ENCODE data around the gene NKX2-4. TPM values are rescaled to one million over a fixed set of nuclear protein-coding genes. Genes with fewer than 3 reads are reported as not detected.
"Not testable (repeated sequence)": the region's sequence is repeated elsewhere in the genome, so short reads cannot be mapped to it uniquely, and the experiment has no call there.

The NKX2-4 gene
- total and polyA plus RNA-seq, 2 donors (not counting 1 experiment from before 2014, with no cell fraction given) = not detected

DNA sequence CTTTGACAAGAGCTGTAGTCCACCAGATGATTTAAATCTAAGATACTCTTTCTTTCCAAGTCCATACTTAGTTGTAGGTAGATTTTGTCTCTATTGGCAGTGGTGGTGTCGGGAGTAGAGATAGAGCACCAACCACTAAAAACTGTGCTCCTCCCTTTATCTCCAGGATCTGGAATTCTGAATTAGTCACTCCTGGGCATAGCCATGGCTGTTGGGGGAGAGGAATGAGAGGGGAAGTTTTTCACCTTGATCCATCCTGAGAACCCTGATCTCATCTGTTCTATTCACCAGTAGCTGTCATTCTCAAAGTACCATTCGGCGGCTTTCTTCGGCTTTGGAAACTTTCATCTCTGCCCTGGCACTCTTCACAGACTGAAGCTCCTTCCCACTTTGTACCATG, 35.6 kb upstream of the NKX2-4 start:
- no peaks in the 10 kb centered on the region for H3K27me3 ChIP-seq (ENCODE audit: control insufficient read depth, insufficient read depth, low read length)
- TF ChIP-seq, protein P1, sequence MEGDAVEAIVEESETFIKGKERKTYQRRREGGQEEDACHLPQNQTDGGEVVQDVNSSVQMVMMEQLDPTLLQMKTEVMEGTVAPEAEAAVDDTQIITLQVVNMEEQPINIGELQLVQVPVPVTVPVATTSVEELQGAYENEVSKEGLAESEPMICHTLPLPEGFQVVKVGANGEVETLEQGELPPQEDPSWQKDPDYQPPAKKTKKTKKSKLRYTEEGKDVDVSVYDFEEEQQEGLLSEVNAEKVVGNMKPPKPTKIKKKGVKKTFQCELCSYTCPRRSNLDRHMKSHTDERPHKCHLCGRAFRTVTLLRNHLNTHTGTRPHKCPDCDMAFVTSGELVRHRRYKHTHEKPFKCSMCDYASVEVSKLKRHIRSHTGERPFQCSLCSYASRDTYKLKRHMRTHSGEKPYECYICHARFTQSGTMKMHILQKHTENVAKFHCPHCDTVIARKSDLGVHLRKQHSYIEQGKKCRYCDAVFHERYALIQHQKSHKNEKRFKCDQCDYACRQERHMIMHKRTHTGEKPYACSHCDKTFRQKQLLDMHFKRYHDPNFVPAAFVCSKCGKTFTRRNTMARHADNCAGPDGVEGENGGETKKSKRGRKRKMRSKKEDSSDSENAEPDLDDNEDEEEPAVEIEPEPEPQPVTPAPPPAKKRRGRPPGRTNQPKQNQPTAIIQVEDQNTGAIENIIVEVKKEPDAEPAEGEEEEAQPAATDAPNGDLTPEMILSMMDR (conservative IDR thresholded peaks at IDR 0.05 in 1 of 2, IDR thresholded peaks at IDR 0.05 in 1 of 2; ENCODE audit: low read depth in 1 of 2, low read length in 2 of 2) = no peak
- TF ChIP-seq EZH2 (IDR thresholded peaks at IDR 0.05; ENCODE audit: low read length, missing control alignments) = no peak
- no peak overlapping the region for H3K9ac ChIP-seq (ENCODE audit: insufficient read depth, low read length)
- no peak overlapping the region for H2AFZ ChIP-seq (ENCODE audit: low read length)
- no peak overlapping the region for H3K4me2 ChIP-seq (ENCODE audit: extremely low read depth, insufficient read depth, low read length)
- H4K20me1 ChIP-seq (ENCODE audit: control insufficient read depth, extremely low read depth, insufficient read depth, low read length) = no peaks in the 10 kb centered on the region
- no peaks in the 10 kb centered on the region for H3K36me3 ChIP-seq (ENCODE audit: control insufficient read depth, insufficient read depth, low read length)
- peaks cover 2% of the 10 kb centered on the region for H3K4me1 ChIP-seq (ENCODE audit: control insufficient read depth, extremely low read depth, insufficient read depth, low read length)
- no peaks in the 10 kb centered on the region for H3K9me3 ChIP-seq (ENCODE audit: control insufficient read depth, insufficient read depth, low read depth, low read length)
- no peaks in the 10 kb centered on the region for H3K79me2 ChIP-seq (ENCODE audit: control insufficient read depth, insufficient read depth, low read length)
- no peak overlapping the region for H3K4me3 ChIP-seq (replicated peaks in 1 of 4; ENCODE audit: control extremely low read depth in 1 of 4, insufficient read depth in 1 of 4, low read depth in 3 of 4, low read length in 4 of 4)
- H3K27ac ChIP-seq (ENCODE audit: insufficient read depth, low read length) = no peak overlapping the region
- DNase-seq (ENCODE audit: low read depth in 2 of 2) = peak in 1 of 2 donors; percentile 5

DNA sequence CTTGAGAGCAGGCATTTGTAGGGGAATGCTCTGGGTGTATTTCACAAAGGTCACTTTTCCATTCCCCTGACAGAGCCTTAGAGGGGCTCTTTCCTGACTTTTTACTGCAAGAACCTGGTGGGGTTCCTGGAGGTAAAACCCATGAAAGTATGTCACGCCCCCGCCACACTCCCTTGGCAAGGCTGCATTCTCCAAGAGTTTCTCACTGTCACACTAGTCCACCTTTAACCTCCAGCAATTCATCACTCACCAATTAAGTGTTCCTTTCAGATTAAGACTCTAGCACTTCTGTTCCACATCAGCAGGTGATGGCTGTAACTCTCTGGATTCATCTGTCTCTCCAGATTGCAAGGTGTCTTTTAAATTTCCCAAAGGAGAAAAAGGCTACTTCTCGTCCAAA, 32.7 kb upstream of the NKX2-4 start:
- Histone ChIP-seq H3K27ac (ENCODE audit: insufficient read depth, low read length) (no peak overlapping the region), H2AFZ (ENCODE audit: low read length) (no peak overlapping the region), H3K4me3 (replicated peaks in 1 of 4; ENCODE audit: control extremely low read depth in 1 of 4, insufficient read depth in 1 of 4, low read depth in 3 of 4, low read length in 4 of 4) (no peak overlapping the region), H4K20me1 (ENCODE audit: control insufficient read depth, extremely low read depth, insufficient read depth, low read length) (no peaks in the 10 kb centered on the region), H3K9ac (ENCODE audit: insufficient read depth, low read length) (no peak overlapping the region), H3K4me2 (ENCODE audit: extremely low read depth, insufficient read depth, low read length) (no peak overlapping the region), H3K79me2 (ENCODE audit: control insufficient read depth, insufficient read depth, low read length) (no peaks in the 10 kb centered on the region), H3K9me3 (ENCODE audit: control insufficient read depth, insufficient read depth, low read depth, low read length) (no peaks in the 10 kb centered on the region), H3K4me1 (ENCODE audit: control insufficient read depth, extremely low read depth, insufficient read depth, low read length) (no peaks in the 10 kb centered on the region), H3K36me3 (ENCODE audit: control insufficient read depth, insufficient read depth, low read length) (no peaks in the 10 kb centered on the region), H3K27me3 (ENCODE audit: control insufficient read depth, insufficient read depth, low read length) (no peaks in the 10 kb centered on the region)
- TF ChIP-seq, protein P1 (conservative IDR thresholded peaks at IDR 0.05 in 1 of 2, IDR thresholded peaks at IDR 0.05 in 1 of 2; ENCODE audit: low read depth in 1 of 2, low read length in 2 of 2) = no peak
- no peak for TF ChIP-seq EZH2 (IDR thresholded peaks at IDR 0.05; ENCODE audit: low read length, missing control alignments)
- no peak for DNase-seq (ENCODE audit: low read depth in 2 of 2)

DNA sequence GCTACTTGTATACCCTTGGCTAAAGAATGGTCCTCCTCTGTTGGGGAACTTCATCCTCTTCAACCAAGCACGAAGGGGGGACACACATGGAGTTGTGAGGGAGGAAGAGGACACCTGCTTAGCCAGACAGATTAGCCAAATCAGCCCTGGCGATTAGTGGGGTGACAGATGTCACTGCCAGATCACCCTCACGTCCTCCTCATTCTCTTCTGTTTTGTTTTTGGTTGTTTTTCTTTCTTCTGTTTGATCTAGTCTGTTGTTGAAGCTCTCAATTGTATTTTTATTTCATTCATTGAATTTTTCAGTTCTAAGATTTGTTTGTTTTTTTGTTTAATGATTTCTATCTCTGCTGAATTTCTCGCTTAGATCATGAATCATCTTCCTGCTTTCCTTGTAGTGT, 27.5 kb upstream of the NKX2-4 start:
- Histone ChIP-seq H3K27me3 (ENCODE audit: control insufficient read depth, insufficient read depth, low read length) (no peaks in the 10 kb centered on the region), H4K20me1 (ENCODE audit: control insufficient read depth, extremely low read depth, insufficient read depth, low read length) (no peaks in the 10 kb centered on the region), H3K4me3 (replicated peaks in 1 of 4; ENCODE audit: control extremely low read depth in 1 of 4, insufficient read depth in 1 of 4, low read depth in 3 of 4, low read length in 4 of 4) (no peak overlapping the region), H3K9me3 (ENCODE audit: control insufficient read depth, insufficient read depth, low read depth, low read length) (no peaks in the 10 kb centered on the region), H3K4me1 (ENCODE audit: control insufficient read depth, extremely low read depth, insufficient read depth, low read length) (no peaks in the 10 kb centered on the region), H3K27ac (ENCODE audit: insufficient read depth, low read length) (no peak overlapping the region), H2AFZ (ENCODE audit: low read length) (no peak overlapping the region), H3K79me2 (ENCODE audit: control insufficient read depth, insufficient read depth, low read length) (no peaks in the 10 kb centered on the region), H3K9ac (ENCODE audit: insufficient read depth, low read length) (no peak overlapping the region), H3K4me2 (ENCODE audit: extremely low read depth, insufficient read depth, low read length) (no peak overlapping the region), H3K36me3 (ENCODE audit: control insufficient read depth, insufficient read depth, low read length) (no peaks in the 10 kb centered on the region)
- DNase-seq (ENCODE audit: low read depth in 2 of 2) = no peak
- TF ChIP-seq, protein P1 (conservative IDR thresholded peaks at IDR 0.05 in 1 of 2, IDR thresholded peaks at IDR 0.05 in 1 of 2; ENCODE audit: low read depth in 1 of 2, low read length in 2 of 2) = no peak
- TF ChIP-seq EZH2 (IDR thresholded peaks at IDR 0.05; ENCODE audit: low read length, missing control alignments) = no peak

DNA sequence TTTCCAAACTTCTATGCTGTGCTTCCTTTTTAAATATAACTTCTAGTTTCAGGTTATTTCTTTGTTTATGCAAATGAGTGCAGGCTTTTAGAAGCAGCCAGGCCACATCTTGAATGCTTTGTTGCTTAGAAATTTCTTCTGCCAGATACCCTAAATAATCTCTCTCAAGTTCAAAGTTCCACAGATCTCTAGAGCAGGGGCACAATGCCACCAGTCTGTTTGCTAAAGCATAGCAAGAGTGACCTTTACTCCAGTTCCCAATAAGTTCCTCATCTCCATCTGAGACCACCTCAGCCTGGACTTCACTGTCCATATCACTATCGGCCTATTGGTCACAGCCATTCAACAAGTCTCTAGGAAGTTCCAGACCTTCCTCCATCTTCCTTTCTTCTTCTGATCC, 26.4 kb upstream of the NKX2-4 start:
- H3K9ac ChIP-seq (ENCODE audit: insufficient read depth, low read length); H3K27ac ChIP-seq (ENCODE audit: insufficient read depth, low read length); DNase-seq (ENCODE audit: low read depth in 2 of 2); H3K4me3 ChIP-seq (replicated peaks in 1 of 4; ENCODE audit: control extremely low read depth in 1 of 4, insufficient read depth in 1 of 4, low read depth in 3 of 4, low read length in 4 of 4); H3K36me3 ChIP-seq (ENCODE audit: control insufficient read depth, insufficient read depth, low read length); H4K20me1 ChIP-seq (ENCODE audit: control insufficient read depth, extremely low read depth, insufficient read depth, low read length); H2AFZ ChIP-seq (ENCODE audit: low read length); H3K27me3 ChIP-seq (ENCODE audit: control insufficient read depth, insufficient read depth, low read length); H3K4me1 ChIP-seq (ENCODE audit: control insufficient read depth, extremely low read depth, insufficient read depth, low read length); H3K79me2 ChIP-seq (ENCODE audit: control insufficient read depth, insufficient read depth, low read length); H3K9me3 ChIP-seq (ENCODE audit: control insufficient read depth, insufficient read depth, low read depth, low read length); H3K4me2 ChIP-seq (ENCODE audit: extremely low read depth, insufficient read depth, low read length): not testable (repeated sequence)
